ENCODE results near the gene TGFBR2. TPM values are rescaled to one million over a fixed set of nuclear protein-coding genes. Genes with fewer than 3 reads are reported as not detected.

TGFBR2 gene
- total and polyA plus RNA-seq, 5 donors from 2014 or later, result 35.8 to 92.6 (median 57.4) TPM

GRCh38 chr3:30741889-30742288 is 135.5 kb downstream of the TGFBR2 start:
- H3K9me3 ChIP-seq (ENCODE audit: control insufficient read depth in 2 of 2, low read length in 2 of 2), result no peaks in the 10 kb centered on the region
- no peaks in the 10 kb centered on the region for H3K4me1 ChIP-seq (ENCODE audit: control insufficient read depth, insufficient read depth, low read length, poor library complexity, severe bottlenecking)
- H3K4me3 ChIP-seq (ENCODE audit: low read depth, low read length), result no peak overlapping the region
- DNase-seq (no peak), ATAC-seq (ENCODE audit: low read depth in 2 of 2) (no peak)
- peaks cover 0 to 1% (median 0%) of the 10 kb centered on the region in 7 donors for H3K9me3 Mint-ChIP-seq
- H3K4me1 Mint-ChIP-seq, result no peaks in the 10 kb centered on the region
- no peak overlapping the region for H3K27ac Mint-ChIP-seq
- no peak overlapping the region for H3K4me3 Mint-ChIP-seq
- no peak overlapping the region for H3K27ac ChIP-seq (ENCODE audit: insufficient read depth, low read length, poor library complexity, severe bottlenecking)
- no peaks in the 10 kb centered on the region for H3K27me3 ChIP-seq (ENCODE audit: control insufficient read depth, insufficient read depth, low read length)
- no peaks in the 10 kb centered on the region for H3K36me3 ChIP-seq (ENCODE audit: control insufficient read depth, insufficient read depth, low read length)
- peaks cover 12% of the 10 kb centered on the region for H3K27me3 Mint-ChIP-seq
- no peaks in the 10 kb centered on the region for H3K36me3 Mint-ChIP-seq

- Mint-ChIP-seq H3K27me3 (peaks cover 12% of the 10 kb centered on the region), H3K27ac (peak overlapping the region in 1 of 3 donors; percentile 6), H3K4me3 (no peak overlapping the region), H3K36me3 (no peaks in the 10 kb centered on the region), H3K4me1 (no peaks in the 10 kb centered on the region), H3K9me3 (peaks cover 0 to 1% (median 0%) of the 10 kb centered on the region in 7 donors)
- no peak overlapping the region for H3K4me3 ChIP-seq (ENCODE audit: low read depth, low read length)
- H3K27ac ChIP-seq (ENCODE audit: insufficient read depth, low read length, poor library complexity, severe bottlenecking), result no peak overlapping the region
- no peaks in the 10 kb centered on the region for H3K36me3 ChIP-seq (ENCODE audit: control insufficient read depth, insufficient read depth, low read length)
- DNase-seq (no peak), ATAC-seq (ENCODE audit: low read depth in 2 of 2) (no peak)
- no peaks in the 10 kb centered on the region for H3K4me1 ChIP-seq (ENCODE audit: control insufficient read depth, insufficient read depth, low read length, poor library complexity, severe bottlenecking)
- H3K27me3 ChIP-seq (ENCODE audit: control insufficient read depth, insufficient read depth, low read length), result no peaks in the 10 kb centered on the region
- no peaks in the 10 kb centered on the region for H3K9me3 ChIP-seq (ENCODE audit: control insufficient read depth in 2 of 2, low read length in 2 of 2)
Observed at GRCh38 chr3:30742796-30743619, 136.6 kb downstream of the TGFBR2 start.

Data from CD4-positive, CD25-positive, alpha-beta regulatory T cell (primary cell).